Bone marrow (tissue), 2 donors: Measurements from ENCODE around the gene PRR5L.

Source experiments
- DNase-seq, 2 donors: peaks; one replicate each; lab custom pipeline; 2025; lab: John Stamatoyannopoulos, UW

PRR5L gene

DNA sequence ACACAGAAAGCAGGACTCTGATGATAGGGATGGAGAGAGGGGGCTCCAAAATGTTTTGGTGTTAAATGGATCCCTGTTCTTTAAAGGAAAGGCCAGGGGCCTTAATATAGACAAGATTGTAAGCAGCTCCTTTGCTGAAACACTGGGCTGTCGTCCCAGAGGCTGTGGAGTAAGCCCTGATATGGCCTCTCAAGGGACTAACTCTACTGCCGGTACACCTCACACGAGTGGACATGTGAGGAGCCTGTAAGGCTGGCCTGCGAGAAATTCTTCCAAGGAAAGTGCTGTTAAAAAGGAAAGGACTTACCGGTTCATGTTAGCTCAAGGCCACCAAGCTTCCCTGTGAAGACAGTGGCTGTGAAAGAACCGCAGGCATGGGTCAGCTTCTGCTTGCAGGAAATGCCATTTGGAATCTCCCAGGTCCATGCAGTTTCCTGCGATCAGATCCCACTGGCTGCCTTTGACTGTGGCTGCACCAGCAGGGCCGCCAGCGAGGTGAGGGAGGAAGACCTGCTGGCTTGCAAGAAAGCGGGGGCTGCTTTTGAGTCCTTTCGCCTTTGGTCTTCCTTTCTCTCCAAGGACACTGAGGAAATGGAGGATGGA is 106.6 kb downstream of the PRR5L start:
- no peak for DNase-seq

GRCh38 chr11:36403661-36404060 is 107.6 kb downstream of the PRR5L start:
- DNase-seq = no peak

DNA sequence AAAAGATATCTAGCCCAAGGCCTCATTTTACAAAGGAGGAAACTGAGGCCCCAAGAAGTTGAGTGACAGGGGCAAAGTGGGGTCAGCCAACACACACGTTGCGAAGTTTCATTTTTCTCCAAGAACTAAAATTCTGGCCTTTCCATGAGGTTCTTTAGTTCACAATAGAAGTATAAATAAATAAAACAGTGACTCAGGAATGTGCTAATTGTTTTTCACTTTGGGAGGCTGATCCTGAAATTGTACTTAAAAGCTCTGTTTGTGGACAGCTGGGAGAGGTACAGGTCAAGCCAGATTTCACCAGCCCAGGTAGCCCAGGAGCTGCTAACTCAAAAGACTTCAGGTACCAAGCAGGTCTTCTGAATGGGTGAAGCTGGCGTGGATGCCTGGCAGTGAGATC is 108.7 kb downstream of the PRR5L start:
- no peak for DNase-seq

DNA sequence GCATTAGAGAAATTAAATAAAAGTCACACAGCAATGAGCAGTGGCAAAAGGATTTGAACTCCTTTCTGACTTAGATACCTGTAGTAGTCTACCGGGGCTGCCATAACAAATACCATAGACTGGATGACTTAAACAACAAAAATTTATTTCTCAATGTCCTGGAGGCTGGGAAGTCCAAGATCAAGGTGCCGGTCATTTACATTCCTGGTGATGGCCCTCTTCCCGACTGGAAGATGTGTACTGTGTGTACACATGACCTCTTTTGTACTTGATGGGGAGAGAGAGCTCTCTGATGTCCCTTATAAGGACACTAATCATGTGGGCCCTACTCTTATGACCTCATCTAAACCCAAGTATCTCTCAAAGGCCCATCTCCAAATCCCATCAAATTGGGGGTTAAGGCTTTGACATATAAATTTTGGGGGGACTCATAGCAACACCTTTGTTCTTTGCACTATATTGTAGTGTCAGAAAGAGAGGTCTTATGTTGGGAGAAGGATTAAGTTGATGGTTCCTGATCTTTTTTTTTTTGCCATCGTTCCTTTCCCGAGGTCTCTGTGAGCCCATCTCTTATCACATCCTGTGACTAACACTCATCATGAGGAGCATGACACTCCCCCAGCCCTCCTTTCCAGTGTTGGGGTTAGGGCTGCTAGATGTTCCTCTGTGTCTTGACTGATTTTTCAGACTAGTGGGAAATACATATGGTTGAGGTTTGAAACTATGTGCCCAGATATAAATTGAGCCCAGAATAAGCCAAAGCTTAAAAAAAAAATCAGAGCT is 109.7 kb downstream of the PRR5L start:
- no peak for DNase-seq

- no peak for DNase-seq
Measured at GRCh38 chr11:36407356-36407755, 111.3 kb downstream of the PRR5L start.

- no peak for DNase-seq
Measured at GRCh38 chr11:36408498-36409136, 112.5 kb downstream of the PRR5L start.

DNA sequence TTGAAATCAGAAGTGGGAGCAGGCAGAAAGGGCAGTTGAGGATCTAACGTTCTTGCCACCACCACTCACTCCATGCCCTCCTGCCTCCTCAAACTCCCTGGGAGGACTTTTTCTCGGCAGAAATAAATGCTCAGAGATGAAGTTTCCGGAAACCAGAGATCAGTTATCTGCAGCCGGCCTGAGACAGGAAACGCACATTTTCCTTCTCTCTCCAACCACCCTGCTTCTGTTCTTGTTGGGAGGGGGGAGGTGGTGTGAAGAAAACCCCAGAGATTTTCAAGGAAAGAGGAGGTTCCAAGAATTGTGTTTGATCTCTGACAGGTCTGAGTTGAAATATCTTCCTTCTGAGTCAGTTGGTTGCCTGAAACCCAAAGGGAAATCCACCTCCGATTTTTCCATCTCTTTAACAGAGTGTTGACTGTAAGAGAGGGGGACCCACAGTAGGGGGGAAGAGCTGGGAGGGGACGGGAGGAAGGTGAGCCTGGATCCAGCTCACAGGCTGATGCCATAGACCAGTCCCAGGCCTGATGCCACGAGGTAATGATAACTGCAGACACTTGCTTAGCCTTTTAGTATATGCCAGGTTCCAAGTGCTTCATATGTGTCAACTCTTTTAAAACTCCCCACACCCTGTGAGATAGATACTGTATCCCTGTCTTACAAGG is 113.2 kb downstream of the PRR5L start:
- DNase-seq = peak in 1 of 2 donors; percentile 88

DNA sequence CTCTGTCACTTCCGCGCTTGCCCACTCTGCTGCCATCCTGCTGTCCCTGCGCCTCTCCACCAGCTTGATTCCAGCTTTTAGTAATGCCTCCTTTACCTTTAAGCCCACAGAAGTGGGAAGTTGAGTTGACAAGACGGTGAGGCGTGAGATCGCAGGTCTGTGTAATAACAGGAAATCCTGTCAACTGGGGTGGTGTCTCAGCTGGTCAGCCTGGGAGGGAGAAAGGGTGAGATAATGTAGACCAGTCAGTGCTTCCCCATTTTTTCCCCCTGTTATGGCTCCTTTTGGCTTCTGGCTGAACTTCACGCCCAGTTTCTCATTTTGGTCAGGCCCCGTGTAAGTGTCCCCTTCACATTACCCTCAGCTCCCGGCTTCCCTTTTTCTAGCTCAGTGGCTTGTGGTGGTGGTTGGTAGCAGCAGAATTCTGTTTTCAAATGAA is 115.1 kb downstream of the PRR5L start:
- peak; percentile 55 to 89 for DNase-seq

DNA sequence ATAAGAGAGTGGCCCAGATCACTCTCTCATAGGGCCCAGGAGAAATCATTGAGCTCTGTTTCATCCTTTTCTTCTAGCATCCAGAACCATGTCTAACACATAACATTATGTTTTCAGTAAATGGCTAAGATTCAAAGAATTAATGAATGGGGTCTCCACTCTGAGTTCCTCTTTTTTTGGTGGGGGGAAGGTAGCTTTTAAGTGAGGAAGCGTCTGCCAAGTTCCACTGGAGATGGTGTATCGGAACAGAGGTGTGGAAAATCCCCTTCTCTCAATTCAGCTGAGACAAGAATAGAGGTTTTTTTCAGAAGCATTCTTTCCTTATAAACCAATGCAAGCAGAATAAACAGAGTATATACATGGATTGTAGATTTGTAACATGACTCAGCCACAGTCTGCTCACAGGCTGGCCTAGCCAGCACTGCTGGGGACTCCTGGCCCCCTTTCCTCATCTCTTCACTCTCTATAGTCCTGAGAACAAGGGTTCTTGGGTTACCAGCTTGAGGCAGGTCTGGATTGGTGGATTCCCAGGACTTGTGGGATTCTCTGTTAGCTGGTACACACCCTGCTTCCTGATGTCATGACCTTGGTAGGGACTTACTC is 116.8 kb downstream of the PRR5L start:
- peak in 1 of 2 donors; percentile 39 for DNase-seq

DNA sequence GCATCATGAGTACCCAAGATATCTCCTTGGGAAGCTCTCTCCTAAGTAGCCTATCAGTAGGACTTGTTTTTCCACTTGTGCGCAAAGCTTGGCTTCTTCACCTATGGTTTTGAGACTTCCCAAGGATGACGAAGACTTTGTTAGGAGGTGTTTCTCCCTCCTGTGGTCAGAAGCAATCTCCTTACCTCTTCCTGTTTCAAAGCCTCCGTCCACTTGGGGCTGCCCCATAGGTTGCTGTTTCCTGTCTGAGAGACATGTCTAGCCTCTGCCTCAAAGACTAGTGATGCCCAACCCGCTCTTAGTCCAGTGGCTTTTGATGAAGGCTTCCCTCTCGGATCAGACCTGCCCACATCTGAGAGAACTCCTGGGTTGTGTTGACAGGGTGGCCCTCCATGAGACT is 121.1 kb downstream of the PRR5L start:
- no peak for DNase-seq

DNA sequence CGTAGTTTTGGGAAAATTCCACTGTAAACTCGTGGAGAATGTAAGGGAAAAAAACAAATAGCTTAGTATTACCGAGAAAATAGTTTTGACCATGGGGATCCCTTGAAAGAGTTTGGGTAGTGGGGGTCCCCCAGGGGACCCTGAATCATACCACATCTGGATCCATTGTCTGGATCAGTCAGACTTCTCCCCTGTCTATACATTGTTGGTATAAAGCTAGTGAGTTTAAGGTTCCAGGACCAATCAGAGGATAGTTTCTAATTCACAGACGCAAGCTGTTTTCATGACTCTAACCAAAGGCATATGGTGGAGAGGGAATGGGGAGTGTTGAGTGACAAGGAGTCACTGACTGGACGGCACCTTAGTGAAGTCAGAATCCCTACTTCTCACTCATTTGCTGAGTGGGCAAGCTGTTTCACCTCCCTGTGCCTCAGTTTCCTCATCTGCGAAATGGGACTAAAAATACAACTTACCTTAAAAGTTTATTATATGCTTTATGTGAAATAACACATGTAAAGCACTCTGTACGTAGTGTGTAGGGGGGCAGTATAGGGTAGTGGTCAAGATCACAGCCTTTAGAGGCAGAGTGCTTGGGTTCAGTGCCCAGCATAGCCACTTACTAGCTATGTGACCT is 123.8 kb downstream of the PRR5L start:
- DNase-seq = no peak

DNA sequence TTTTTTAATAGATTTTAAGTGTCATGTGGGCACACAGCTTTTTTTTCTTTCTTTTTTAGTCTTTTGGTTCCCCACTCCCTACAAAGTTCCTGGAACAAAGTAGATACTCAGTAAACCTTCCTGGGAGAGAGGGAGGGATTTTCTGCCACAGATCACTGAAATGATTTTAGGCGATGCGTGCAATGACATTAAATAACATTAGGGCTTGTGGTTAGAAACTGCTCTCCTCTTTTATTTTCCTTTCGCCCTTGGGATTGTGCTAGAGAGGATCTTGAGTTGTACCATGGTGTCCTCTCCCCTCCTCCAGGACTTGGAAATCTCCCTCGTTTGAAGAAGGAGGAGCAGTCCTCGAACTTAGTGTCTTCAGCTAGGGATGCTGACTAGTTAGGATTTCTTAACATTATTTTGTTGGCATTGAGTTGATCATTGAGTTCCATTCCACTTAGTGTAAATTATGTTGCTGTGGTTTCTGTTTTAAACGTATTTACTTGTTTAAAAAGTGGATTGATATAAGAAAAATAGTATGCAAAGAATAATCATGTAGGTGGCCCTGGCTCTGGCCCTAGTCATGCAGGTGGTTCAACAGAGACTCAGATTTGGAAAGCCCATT is 125.6 kb downstream of the PRR5L start:
- no peak for DNase-seq

- DNase-seq = no peak
Measured at GRCh38 chr11:36425561-36426081, 129.5 kb downstream of the PRR5L start.

GRCh38 chr11:36426226-36426848 is 130.2 kb downstream of the PRR5L start:
- DNase-seq = no peak

DNA sequence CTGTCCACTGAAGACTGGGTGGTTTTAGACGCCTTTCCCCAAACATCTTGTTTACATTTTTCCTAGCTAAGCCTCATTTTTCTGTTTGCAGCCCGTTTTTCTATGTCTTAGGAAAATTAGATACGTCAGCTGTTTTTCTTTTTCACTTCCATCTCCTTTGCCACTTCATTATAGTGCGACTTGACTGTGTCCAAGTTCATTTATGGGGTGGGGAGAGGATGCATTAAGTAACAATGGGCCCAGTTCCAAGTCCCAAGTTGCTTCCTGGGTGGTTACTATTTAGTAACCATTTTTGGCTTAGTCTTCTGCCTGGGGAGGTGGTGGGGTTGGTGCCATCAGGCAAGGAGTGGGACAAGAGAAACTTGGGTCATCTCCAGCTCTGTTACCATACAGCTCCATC is 131.0 kb downstream of the PRR5L start:
- DNase-seq = no peak

- DNase-seq = no peak
Measured at GRCh38 chr11:36427876-36428275, 131.8 kb downstream of the PRR5L start.

DNA sequence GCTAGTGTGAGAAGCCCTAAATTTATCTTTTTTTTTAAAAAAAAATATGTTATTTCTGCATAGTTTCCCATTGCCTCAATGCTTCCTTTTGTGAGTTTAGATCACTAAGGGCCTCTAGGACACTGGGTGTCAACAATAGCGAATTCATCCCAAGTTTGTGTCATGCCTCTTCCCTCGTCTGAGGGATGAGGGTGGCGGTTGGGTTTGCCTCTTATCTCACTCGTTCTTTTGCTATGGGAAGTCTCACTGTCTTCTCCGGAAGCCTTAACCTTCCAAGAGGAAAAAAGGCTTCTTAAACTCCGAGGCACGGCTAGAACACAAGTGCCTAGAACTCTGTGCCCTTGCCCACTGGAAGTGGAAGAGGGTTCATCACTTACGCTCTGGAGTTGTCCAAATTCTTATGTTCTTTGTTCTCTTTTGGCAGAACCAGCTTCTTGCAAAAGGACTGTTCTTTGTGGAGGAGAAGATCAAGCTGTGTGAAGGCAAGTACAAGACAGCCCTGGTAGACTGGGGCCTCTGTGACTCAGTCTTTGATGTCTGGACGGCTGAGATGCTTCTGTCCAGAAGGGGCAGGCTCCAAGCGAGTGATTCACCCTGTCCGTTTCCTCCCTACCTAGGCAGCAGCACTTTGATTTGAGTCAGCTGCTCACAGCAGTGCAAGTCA is 135.5 kb downstream of the PRR5L start:
- peak in 1 of 2 donors; percentile 84 for DNase-seq

DNA sequence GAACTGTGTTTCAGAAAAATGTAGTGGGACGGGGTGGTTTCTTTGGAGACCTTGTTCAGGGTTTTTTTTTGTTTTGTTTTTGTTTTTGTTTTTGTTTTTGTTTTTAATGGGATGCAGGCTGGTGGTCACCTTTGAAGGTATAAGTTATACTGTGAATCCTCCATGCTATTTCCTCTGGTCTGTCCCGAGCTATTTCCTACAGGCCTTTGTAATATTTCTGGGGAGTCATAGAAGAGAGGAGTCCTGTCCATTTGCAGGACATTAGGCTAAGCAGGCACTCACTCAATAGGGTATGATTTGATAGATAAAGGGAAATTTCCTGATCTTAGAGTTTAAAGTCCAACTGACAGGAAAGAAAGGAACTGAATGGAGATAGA is 136.0 kb downstream of the PRR5L start:
- no peak for DNase-seq

DNA sequence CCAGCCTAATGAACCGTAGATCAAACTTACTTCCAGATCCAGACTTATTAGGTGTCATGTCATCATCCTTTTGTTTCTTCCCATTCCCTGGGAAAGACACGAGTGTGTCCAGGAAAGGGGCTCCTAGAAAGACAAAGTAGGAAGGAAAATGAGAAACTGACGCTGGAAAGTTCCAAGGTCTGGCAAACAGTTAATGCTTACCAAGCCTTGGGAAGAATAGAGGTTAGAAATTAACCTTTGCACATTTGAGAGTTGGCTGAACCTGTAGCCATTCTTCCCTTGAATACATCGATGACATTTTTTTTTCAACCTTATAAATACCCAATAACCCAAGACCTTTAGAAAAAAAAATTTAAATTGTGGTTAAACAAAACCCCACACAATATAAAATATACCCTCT is 136.7 kb downstream of the PRR5L start:
- DNase-seq = no peak

- DNase-seq = no peak
Measured at GRCh38 chr11:36436064-36436463, 140.0 kb downstream of the PRR5L start.
